ENCODE results near the gene GAK. TPM values are rescaled to one million over a fixed set of nuclear protein-coding genes. Genes with fewer than 3 reads are reported as not detected.

The GAK gene
- total RNA-seq, 4 donors from 2014 or later, result 70.1 to 95.3 (median 78.1) TPM

DNA sequence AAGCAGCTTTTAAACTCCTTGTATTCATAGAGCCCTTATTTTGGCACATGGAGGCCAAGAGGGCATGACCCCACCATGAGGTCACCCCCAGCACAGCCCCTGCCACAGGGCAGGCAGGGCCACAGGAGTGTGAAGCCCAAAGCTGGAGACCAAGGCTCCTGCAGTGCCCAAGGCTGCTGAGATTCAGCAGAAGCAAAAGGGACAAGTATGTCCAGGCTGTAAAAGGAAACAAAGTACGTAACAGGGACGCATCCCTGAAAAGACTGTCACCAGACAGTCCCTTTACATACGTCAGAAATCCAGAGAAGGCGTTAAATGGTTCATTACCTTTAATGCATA is 18.9 kb downstream of the GAK start:
- ATAC-seq, result no peak
- Histone ChIP-seq H3K36me3 (peaks cover 0 to 48% of the 10 kb centered on the region in 2 donors), H3K4me1 (peaks cover 0 to 13% (median 0%) of the 10 kb centered on the region in 3 donors), H3K4me3 (no peak overlapping the region), H3K27me3 (no peaks in the 10 kb centered on the region), H3K27ac (no peak overlapping the region), H3K9me3 (no peaks in the 10 kb centered on the region)
- no peak for TF ChIP-seq POLR2AphosphoS5 (IDR thresholded peaks at IDR 0.05)
- TF ChIP-seq POLR2A (IDR thresholded peaks at IDR 0.05), result no peak
- TF ChIP-seq, protein P1, sequence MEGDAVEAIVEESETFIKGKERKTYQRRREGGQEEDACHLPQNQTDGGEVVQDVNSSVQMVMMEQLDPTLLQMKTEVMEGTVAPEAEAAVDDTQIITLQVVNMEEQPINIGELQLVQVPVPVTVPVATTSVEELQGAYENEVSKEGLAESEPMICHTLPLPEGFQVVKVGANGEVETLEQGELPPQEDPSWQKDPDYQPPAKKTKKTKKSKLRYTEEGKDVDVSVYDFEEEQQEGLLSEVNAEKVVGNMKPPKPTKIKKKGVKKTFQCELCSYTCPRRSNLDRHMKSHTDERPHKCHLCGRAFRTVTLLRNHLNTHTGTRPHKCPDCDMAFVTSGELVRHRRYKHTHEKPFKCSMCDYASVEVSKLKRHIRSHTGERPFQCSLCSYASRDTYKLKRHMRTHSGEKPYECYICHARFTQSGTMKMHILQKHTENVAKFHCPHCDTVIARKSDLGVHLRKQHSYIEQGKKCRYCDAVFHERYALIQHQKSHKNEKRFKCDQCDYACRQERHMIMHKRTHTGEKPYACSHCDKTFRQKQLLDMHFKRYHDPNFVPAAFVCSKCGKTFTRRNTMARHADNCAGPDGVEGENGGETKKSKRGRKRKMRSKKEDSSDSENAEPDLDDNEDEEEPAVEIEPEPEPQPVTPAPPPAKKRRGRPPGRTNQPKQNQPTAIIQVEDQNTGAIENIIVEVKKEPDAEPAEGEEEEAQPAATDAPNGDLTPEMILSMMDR (IDR thresholded peaks at IDR 0.05), result no peak
- no peak for TF ChIP-seq EP300 (IDR thresholded peaks at IDR 0.05)
- WGBS, 2 donors (ENCODE audit: low coverage in 1 of 2), result 90 to 93% methylated on average over 4 of the region's 4 CpGs

DNA sequence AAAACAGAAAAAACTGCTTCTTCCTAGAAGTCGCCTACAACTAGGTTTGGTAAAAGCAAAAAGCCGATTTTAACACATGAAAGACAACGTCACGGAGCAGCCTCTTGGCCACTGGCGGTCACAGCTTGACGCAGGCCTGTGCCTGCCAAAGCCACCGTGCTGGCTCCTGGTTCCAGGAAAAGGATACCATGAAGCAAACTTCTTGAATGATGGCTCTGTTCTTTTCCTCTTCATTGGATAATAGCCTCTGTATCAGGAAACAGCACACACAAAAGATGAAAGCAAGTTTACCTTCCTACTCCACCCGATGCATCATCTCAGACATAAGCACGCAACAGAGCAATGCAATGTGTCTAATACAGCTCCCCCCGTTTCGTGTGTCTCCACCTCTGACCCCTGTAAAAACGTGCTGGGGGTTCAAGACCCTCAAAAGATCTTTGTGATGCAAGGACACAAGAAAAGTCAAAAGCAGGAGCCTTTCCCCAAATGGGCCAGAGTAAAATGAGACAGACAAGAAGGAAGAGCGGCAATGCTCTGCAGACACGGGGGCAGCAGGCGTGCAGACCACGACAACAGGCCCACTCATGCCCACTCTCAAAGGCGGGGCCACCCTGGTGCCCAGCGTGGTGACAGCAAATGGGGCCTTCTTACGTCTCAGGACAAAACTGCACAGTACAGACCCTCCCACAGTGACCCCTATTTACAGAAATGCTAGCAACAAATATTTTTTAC is 19.4 kb downstream of the GAK start:
- no peaks in the 10 kb centered on the region for H3K27me3 ChIP-seq
- no peaks in the 10 kb centered on the region for H3K9me3 ChIP-seq
- H3K4me3 ChIP-seq, result no peak overlapping the region
- no peak overlapping the region for H3K27ac ChIP-seq
- WGBS, 2 donors (ENCODE audit: low coverage in 1 of 2), result 67 to 70% methylated on average over 7 to 13 of the region's 19 CpGs
- ATAC-seq, result no peak
- H3K36me3 ChIP-seq, result peaks cover 0 to 54% of the 10 kb centered on the region in 2 donors
- TF ChIP-seq POLR2A (IDR thresholded peaks at IDR 0.05) (no peak), EP300 (IDR thresholded peaks at IDR 0.05) (no peak), POLR2AphosphoS5 (IDR thresholded peaks at IDR 0.05) (no peak)
- TF ChIP-seq, protein P1 (IDR thresholded peaks at IDR 0.05), result no peak
- peaks cover 0 to 13% (median 0%) of the 10 kb centered on the region in 3 donors for H3K4me1 ChIP-seq

DNA sequence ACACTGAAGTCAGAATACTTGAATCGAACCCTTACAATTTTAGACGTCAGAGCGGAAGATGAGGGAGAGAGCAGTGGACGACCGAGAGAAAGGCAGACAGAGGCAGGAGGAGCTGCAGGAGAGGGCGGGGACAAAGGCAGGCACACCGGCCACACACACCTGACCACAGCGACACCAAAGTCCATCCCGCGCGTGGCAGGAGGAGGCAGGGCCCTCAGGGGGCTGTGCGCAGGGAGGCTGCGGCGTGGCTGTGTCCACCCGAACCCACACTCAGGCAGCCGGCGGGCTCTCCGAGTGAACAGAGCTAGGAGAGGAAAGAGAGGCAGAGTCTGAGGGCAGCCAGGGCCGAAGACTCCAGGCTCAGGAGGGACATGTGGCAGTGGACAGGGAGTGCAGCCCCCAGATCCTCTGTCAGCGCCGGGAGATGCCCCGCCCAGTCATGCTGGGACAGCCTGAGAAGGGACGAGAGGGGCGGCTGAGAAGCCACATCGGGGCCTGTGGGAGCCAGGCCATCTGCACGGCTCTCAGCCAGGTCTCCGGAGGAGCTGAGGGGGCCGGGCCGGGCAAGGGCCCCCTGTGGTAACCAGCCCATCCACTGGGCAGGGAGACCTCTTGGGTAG is 20.1 kb downstream of the GAK start:
- Histone ChIP-seq H3K9me3 (no peaks in the 10 kb centered on the region), H3K36me3 (peaks cover 0 to 61% of the 10 kb centered on the region in 2 donors), H3K4me1 (peaks cover 0 to 13% (median 0%) of the 10 kb centered on the region in 3 donors), H3K27me3 (no peaks in the 10 kb centered on the region), H3K27ac (no peak overlapping the region), H3K4me3 (no peak overlapping the region)
- TF ChIP-seq POLR2A (IDR thresholded peaks at IDR 0.05) (no peak), EP300 (IDR thresholded peaks at IDR 0.05) (no peak), POLR2AphosphoS5 (IDR thresholded peaks at IDR 0.05) (no peak)
- TF ChIP-seq, protein P1 (IDR thresholded peaks at IDR 0.05), result no peak
- no peak for ATAC-seq
- 87% methylated on average over 15 of the region's 29 CpGs; no CpG with 5 or more reads in 1 of the 2 donors for WGBS, 2 donors (ENCODE audit: low coverage in 1 of 2)

DNA sequence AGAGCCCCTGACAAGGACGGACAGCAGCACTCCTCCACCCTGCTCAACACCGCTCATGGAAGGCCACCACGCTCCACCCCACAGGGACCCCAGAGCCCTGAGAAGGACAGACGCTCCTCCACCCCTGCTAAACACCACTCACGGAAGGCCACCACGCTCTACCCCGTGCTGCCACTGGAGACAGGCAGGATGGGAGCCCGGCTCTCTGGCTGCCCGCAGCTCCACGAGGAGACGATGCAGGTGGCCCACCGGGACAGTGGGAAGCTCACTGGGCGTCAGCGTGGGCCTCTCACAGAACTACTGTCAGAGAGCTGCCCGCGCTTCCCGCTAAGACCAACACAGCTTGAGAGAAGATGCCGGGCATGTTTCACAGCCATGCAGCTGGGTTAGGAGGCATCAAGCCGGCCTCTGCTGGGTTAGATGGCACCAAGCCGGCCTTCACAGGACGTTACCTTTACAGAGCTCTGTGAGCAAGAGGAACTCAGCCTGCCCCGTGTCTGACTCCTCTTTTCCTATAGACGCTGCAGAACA is 20.8 kb downstream of the GAK start:
- TF ChIP-seq, protein P1 (IDR thresholded peaks at IDR 0.05), result no peak
- TF ChIP-seq EP300 (IDR thresholded peaks at IDR 0.05) (no peak), POLR2A (IDR thresholded peaks at IDR 0.05) (no peak), POLR2AphosphoS5 (IDR thresholded peaks at IDR 0.05) (no peak)
- H3K4me3 ChIP-seq, result no peak overlapping the region
- no peaks in the 10 kb centered on the region for H3K9me3 ChIP-seq
- peaks cover 0 to 66% of the 10 kb centered on the region in 2 donors for H3K36me3 ChIP-seq
- H3K4me1 ChIP-seq, result peaks cover 0 to 13% (median 0%) of the 10 kb centered on the region in 3 donors
- 100% methylated on average over 2 to 3 of the region's 23 CpGs for WGBS, 2 donors (ENCODE audit: low coverage in 1 of 2)
- no peak overlapping the region for H3K27ac ChIP-seq
- no peaks in the 10 kb centered on the region for H3K27me3 ChIP-seq
- ATAC-seq, result no peak

All from gastroesophageal sphincter (tissue), 4 donors.